Posterior cingulate gyrus (tissue), 11 donors: Measurements from ENCODE around the gene UBE2I.

Source experiments
- DNase-seq, 10 donors: peaks; one replicate each; pipeline versions ENCODE4 v3.0.0 to v3.0.0-alpha.2; 2020 to 2021; ENCODE audit warnings: mixed read lengths in 3 of 10
- intact Hi-C: fragments of 100-400 bp; cut with DNase I; formaldehyde crosslinking; loops from one replicate; pipeline ENCODE4 v1.15.1; 2023

Gene UBE2I

DNA sequence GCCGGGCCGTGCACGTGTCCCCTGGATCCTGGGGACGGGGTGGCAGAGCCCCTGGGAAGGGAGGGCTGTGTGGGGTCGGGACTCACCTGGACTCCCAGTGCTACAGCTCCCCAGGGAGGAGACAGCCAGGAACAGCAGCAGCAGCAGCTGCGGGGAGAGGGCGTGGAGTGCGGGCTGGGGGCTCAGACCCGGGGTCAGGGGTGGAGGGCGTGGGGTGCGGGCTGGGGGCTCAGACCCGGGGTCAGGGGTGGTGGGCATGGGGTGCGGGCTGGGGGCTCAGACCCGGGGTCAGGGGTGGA is 32.9 kb upstream of the UBE2I start:
- no peak for DNase-seq
- intact Hi-C loops, result no loop called here

DNA sequence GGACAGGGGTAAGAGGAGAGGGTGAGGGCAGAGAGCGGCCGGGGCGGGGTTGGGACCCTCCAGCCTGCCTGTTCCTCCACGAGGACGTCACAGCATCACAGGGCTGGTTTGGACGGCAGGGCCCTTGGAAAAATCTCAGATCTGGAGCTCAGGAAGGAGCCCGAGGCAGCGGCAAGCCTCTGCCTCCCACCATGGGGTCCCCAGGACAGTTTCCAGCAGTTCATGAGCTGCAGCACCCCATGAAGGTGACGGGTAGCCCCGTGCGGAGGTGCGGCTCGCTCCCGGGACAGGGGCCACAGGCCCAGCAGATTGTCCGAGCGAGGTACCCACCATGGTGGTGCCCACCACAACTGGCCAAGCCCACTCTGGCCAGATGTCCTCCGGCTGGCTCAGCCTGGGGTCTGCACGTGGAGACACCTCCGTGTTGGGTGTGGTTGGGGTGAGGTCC is 32.3 kb upstream of the UBE2I start:
- no peak for DNase-seq

DNA sequence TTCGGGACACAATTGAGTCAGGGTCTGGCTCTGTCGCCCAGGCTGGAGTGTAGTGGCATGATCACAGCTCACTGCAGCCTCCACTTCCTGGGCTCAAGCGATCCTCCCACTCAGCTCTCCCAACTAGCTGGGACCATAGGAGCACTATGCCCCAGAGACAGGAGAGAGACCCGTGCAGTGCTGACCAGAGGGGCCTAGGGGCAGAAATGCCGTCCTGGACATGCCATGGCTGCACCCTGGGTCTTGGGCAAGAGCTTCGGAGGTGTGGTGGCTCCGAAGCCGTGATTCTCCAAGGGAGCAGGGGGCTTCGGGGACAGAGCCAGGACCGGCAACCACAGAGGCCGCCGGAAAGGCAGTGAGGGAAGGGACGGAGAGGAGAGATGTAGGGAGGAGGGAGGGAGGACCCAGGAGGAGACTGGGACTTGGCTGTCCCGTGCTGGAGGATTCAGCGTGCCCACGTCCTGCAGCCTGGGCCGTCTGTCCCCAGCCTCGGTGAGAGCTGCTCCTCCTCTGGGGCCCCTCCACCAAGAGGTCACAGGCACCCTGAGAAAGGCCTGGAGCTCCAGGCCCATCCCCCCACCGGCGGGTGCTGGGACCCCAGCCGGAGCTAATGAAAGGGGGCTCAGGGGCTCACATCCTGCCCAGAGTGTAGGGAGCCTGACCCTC is 31.7 kb upstream of the UBE2I start:
- intact Hi-C loops, result no loop called here
- DNase-seq, result no peak

More for the DNA sequence above, 32.3 kb upstream of the UBE2I start:
- intact Hi-C loops, result no loop called here

DNA sequence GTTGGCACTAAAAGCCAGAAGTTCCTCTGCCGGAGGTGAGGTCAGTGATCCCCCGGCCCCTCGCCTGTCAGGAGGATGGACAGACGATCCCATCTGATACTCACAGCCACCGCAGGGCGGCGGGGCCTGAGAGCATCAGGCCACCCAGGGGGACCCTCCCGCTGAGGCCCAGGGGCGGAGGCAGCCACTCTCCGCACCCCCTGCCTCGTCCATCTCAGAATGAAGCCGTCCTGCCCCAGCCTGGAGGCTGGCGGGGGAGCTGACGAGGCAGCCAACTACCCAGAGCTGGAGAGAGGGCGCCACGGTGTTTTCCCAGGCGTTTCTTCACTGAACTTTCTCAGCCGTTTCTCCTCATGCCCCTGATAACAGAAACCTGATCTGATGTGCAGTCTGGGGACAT is 31.0 kb upstream of the UBE2I start:
- no peak for DNase-seq
- intact Hi-C loops, result no loop called here

DNA sequence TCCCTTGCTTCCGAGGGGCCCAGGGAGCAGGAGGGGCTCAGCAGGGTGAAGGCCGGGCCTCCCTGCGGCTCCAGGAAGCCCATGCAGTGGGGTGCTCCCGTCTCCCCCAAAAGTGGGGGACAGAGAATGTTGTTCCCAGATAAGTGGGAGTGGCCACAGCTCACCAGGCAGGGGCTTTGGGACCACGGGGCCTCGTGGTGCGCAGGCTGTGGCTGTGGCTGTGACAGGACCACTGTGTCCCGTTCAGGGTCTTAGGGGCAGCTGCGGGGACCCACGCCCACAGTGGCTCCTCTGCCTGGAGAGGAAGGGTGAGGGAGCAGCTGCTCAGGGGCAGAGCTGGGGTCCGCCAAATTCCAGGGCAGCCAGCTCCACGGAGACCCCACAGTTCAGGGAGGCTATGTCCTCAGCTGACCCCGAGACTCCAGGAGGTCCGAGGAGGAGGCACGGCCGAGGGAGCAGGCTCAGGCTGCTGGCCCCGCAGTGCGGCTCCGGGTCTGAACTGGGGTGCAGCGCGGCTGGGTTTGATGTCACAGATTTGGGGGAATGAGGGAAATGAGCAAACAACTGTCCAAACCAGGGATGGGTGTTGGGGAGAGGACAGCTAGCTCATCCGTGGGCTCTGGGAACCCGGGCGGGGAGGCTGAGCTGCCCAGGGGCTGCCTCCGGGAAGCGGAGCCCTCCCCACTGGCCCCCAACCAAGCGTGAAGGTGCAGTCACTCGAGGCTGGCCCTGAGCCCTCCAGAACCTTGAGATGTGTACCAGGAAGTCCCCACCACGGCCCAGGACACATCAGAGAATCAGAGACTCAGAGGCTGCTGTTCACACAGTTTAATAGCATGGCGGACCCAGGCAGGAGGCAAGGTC is 30.1 kb upstream of the UBE2I start:
- intact Hi-C loops, result no loop called here
- no peak for DNase-seq

DNA sequence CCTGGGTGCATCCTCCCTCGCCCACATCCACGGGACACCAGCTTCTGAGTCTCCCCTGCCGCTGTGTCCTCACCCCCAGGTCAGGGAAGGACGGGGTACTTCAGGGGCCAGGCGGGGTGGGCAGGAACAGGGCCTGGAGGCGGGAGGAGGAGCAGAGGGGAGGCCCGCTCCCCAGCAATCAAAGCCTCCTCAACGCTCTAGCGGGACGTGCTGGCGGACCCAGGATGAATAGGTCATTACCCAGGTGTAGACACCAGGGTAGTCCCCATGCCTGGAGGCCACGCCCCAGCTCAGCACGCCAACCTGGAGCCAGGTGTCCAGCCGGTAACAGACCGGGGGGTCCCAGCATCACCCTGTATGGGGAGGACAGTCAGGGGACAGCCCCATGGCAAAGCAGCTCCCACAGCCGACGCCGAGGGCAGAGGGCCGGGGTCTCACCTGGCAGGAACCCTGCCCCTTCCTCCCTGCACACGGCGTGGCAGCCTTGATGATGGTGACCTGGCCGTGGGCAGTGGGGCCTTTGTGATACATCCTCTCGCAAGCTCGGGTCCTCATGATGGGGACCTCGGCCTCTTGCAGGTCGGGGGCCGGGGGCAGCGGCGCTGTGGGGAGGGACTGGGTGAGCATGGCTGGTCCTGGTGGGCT is 29.4 kb upstream of the UBE2I start:
- no peak for DNase-seq
- intact Hi-C loops, result no loop called here

DNA sequence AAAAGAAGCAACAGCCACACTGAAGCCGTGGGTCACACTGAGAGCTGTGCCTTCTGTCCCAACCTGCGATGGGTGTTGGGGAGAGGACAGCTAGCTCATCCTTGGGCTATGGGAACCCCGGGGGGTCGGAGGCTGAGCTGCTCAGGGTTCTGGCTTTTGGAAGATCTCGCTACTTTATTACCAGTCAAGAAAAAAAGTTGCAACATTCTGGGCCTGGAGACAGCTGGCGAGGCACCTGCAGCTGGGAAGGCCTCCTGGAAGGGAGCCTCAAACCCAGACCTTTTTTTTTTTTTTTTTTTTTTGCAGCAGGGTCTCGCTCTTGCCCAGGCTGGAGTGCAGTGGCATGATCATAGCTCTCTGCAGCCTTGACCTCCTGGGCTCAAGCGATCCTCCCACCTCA is 28.7 kb upstream of the UBE2I start:
- intact Hi-C loops, result no loop called here
- DNase-seq, result no peak

DNA sequence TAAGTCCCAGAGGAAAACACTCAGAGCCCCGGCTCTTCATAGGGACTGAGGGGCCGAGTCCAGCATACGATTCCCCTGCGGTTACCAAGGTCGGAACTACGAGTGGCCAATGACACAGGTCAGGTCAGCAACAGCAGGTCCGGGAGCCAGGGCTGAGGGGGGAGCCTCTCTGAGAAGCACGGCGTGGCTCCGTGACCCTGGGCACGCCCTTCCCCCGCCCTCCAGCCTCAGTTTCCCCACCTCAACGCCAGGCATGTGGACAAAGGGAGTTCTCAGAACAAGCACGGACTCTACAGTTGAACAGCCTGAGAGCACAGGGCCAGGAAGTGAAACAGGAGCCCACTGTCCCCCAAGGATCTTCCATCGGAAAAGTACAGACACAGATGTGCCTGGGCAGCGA is 27.9 kb upstream of the UBE2I start:
- intact Hi-C loops, result no loop called here

DNA sequence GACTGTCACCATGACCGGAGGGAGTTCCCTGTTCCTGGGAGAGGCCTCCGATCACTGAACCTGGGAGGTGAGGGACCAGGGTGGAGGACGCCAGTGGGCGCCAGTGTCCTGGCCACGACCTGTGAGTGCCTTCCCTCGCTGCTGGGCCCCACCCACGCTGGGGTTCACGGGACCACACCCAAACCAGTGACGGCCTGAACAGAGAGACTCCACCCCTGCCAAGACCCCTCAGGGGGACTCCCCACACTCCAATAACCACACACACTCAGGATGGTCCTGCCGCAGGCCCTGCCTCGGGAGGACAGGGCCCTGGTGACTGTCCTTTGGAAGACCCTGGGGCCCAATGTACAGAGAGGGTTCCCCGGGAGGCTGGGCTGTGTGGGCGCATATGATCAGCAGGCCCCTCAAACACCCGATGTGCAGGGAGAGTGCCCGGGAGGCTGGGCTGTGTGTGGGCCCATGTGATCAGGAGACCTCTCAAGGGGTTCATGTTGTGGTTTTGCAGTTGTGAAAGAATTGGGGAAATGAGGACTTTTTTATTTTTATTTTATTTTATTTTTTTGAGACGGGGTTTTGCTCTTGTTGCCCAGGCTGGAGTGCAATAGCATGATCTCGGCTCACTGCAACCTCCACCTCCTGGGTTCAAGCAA is 27.0 kb upstream of the UBE2I start:
- DNase-seq, result no peak
- intact Hi-C loops, result no loop called here

More for the DNA sequence above, 27.9 kb upstream of the UBE2I start:
- DNase-seq, result no peak

DNA sequence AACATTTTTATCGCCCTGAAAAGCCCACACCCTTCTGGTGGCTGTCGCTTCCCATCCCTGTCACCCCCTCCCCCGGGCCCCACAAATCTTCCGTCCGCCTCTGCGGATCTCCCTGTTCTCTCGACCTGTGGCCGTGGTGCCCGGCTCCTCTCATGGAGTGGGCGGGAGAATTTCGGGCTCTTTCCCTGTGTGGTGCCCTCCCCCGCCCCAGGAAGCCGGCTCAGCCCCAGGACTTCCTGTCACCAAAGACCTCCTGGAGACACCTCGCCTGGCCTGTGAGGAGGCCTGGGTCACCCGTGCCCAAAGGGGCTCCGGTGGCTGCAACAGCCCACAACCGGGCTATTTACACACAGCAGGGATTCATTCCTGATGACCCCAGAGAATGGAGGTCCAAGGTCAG is 26.1 kb upstream of the UBE2I start:
- peak in 1 of 10 donors; percentile 72 for DNase-seq
- intact Hi-C loops, result no loop called here

DNA sequence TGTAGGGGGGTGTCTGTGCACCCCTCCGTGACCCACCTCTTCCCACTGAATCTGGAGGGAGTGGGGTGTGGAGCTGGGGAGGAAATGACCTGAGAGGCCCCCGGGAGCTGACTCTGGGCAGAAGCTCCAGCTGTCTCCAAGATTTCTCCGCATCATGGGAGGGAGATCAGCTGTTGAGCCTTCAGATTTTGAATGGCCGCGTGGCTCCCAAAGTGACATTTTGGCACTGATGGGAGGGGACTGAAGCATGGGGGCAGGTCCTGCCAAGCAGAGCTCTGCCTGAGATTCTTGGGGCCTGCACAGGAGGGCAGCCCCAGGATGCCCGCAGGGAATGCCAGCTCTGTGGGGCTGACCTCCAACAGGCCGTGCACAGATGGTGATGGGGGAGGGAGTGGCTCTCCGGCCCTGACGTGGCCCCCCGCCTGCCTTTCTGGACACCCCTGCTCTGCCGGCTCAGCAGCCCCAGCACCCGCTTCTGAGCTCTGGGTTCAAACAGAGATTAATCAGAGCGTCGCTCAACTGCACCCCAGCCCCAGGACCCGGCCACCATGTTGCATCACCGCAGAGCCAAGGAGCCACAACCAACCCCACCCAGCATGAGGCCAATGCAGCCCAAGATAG is 25.3 kb upstream of the UBE2I start:
- intact Hi-C loops, result no loop called here
- DNase-seq, result no peak

DNA sequence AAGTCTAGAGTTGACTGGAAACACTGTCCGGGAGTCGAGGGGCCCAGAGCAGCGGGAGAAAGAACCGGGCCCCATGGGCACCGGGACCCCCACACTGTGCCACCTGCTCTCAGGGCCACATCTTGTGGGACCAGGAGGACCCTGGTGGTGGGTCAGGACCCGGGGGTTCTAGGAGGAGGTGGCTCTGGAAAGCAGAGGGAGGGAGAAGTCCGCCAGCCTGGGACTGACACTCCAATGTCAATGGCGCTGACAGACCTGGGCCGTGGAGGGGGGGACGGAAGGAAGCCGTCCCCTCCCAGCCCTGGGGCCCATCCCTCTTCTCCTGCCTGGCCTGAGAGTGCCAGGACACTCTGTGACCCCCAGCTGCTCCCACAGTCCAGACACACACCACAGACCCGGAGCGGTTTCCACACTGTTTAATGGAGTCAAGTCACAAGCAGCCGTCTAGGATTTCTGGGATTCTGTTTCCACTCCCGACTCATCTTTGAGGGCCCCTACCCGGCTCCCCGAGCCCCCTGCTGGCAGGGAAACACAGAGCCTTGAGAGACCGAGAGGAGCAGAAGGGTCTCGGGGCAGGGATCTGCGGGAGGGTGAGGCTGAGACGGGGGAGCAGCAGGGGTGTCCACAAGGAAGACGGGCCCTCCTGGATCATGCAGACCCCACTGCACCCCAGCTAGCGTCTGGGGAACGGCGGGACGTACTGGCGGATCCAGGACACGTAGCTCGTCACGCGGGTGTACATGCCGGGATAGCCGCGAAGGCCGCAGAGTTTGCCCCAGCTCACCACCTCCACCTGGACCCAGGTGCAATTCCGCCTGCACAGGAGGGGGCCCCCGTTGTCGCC is 23.5 kb upstream of the UBE2I start:
- peak in 1 of 10 donors; percentile 74 for DNase-seq
- intact Hi-C loops, result no loop called here

DNA sequence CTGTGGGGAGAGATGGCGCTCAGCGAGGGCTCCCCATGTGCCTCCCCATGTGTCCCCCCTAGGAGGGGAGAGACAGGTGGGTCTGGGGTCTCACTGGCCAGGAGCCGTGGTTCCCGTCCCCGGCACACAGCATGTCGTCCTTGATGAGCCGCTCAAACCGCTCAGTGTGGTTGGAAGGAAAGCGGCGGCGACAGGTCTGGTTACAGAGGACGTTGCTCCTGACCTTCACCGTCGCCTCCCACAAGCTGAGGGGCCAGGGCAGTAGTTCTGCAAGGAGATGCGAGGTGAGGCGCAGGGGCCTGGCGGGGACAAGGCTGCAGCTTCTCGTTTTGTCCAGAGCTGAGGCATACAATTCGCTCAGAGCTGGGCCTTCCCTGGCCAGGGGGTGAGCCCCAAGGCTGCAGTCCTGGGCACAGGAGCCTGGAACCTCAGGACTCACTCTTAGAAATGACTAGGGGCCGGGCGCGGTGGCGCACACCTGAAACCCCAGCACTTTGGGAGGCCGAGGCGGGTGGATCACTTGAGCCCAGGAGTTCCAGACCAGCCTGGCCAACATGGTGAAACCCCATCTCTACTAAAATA is 22.8 kb upstream of the UBE2I start:
- no peak for DNase-seq
- intact Hi-C loops, result no loop called here

DNA sequence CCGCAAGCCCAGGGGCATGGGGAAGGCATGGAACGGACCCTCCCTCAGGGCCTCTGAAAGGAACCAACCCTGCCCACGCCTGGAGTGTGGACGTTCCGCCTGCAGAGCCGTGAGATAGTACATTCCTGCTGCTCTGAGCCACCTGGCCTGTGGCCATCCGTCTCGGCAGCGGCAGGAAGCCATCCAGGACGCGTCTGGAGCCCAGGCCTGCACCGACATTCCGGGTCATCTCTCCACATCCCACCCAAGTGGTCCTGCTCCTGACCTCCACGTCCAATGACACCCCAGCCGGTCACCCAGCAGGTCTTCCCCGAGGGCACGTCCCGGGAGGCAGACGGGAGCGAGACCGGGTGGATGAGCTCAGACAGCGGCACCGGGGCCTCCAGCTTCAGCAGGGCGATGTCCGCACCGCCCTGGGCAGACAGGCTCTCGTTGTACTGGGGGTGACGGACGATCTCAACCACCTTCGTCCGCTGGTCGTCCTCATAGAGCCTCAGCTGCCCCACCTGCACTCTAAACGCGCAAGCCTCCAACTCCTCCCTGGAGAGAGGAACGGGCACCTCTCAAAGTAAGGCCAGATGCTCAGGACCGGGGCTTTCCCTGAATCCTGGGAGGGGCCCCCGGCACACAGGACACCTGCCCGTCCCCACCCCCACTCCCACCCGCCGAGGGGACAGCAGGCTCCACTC is 21.3 kb upstream of the UBE2I start:
- no peak for DNase-seq
- intact Hi-C loops, result no loop called here

DNA sequence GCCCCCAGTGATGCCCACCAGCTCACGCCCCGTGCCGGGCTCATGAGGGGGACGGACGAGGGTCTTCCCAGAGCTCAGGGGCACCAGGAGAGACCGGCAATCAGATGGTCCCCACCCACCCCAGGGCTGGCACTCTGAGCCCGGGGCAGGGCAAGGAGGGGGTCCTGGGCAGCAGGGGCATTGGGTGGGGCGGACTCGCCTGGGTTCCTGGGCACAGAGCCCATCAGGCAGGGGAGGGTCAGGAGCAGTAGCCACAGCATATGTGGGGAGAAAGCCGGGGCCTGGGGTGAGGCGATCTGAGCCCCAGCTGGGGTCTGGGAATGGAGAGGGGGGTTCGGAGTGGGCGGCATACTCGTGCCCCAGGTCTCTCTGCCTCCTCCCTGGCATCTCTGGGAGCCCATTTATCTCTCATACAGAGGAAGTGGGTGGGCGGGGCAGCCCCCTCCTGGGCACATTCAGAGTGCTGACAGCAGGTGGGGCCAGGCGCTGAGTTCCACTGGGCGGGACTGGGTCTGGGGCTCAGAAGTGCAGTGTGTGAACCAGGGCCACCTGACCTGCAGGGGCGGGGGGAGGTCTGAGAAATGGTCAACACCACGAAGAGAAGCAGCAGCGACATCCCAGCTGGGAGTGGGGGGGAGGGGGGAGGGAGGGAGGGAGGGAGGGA is 20.5 kb upstream of the UBE2I start:
- intact Hi-C loops, result no loop called here
- DNase-seq, result no peak

DNA sequence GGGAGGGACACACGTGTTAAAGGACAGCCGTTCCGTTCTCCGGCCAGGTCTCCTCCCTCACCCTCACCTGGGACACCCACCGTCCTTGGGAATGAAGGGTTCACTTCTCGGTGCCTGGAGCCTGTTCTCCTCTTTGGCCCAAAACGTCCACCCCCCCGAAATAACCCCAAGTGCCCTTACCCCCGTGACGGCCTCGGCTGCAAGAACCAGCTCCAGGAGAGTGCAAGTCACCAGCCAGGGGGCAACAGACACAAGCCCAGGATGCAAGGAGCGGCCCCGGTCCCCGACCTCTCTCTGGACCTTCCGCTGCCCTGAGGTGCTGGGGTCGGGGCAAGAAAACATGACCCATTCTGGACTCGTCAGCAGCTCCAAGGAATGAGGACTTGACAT is 20.0 kb upstream of the UBE2I start:
- intact Hi-C loops, result no loop called here
- DNase-seq, result no peak

DNA sequence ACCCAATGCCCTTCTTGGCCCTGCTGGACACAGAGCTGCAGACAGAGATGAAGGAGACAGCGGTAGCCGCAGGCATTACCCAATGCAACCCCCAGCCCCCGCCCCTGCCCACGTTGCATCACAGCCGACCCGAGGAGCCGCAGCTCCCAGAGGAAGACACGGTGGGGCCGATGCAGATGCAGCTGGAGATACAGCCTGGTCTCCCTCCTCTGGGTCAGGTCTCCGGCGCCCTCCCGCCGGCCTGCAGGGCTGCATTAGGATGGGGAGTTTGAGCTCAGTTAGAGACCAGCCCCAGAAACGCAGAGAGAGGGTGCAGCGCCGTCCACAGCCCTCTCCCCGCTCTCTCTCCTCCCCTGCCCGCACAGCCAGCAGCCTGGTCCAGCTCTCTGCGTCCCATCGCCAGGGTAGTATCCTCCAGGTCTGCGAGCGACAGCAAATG is 19.4 kb upstream of the UBE2I start:
- intact Hi-C loops, result no loop called here
- no peak for DNase-seq

DNA sequence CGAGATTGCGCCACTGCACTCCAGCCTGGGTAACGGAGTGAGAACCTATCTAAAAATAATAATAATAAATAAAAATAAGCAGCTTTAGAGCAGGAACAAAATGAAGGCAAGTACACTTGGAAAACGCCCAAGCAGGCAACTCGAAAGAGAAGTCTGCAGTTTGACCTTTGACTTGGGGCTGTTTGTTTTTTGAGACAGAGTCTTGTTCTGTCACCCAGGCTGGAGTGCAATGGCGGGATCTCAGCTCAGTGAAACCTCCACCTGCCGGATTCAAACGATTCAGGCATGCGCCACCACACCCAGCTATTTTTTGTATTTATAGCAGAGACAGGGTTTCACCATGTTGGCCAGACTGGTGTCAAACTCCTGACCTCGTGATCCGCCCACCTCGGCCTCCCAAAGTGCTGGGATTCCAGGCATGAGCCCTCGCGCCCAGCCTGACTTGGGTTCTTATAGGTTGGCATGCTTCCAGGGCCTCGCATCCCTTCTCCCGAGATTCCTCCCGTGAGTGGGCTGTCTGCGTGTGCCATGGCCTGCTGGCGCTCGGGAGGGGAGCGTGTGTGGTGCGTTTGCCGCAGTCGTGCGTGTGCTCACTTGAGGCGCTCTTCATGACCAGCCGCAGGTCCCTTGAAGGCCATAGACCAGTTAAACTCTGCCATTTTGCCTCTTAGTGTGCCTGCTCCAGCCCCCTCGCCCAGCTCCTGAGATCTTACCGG is 18.4 kb upstream of the UBE2I start:
- no peak for DNase-seq
- intact Hi-C loops, result no loop called here
